Measurements from ENCODE around the gene COPG2.
"Not testable (repeated sequence)": the region's sequence is repeated elsewhere in the genome, so short reads cannot be mapped to it uniquely, and the experiment has no call there.

The COPG2 gene

GRCh38 chr7:130668258-130669084 is at the start of gene COPG2:
Gene COPG2 (minus strand): TSS chr7:130668748. CDS start chr7:130668668, 80 bp downstream.
- peak; percentile 49 for DNase-seq (ENCODE audit: low spot score)

- no peak for DNase-seq (ENCODE audit: low spot score)
Observed at GRCh38 chr7:130712416-130712815, 43.9 kb upstream of the COPG2 start.

GRCh38 chr7:130708766-130709165 is 40.2 kb upstream of the COPG2 start:
- no peak for DNase-seq (ENCODE audit: low spot score)

DNA sequence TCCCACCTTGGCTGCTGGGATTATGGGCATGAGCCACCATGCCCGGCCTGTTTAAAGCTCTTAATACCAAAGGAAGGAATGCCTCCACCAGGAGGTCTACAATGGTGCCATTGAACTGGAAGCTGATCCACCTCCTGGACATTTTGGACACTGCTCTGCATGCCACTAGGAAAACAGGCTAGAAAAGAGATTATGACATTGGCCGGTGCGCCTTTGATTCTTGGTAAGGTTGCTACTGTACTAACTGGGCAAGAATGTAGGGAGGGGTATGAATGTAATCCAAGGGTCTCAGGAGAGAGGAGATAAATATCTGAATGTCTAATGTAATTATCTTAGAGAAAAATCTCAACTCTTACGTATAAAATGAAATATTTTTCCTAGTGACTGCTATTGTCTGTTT is 39.5 kb upstream of the COPG2 start:
- DNase-seq (ENCODE audit: low spot score) = no peak

GRCh38 chr7:130703851-130704250 is 35.3 kb upstream of the COPG2 start:
- DNase-seq (ENCODE audit: low spot score) = no peak

DNA sequence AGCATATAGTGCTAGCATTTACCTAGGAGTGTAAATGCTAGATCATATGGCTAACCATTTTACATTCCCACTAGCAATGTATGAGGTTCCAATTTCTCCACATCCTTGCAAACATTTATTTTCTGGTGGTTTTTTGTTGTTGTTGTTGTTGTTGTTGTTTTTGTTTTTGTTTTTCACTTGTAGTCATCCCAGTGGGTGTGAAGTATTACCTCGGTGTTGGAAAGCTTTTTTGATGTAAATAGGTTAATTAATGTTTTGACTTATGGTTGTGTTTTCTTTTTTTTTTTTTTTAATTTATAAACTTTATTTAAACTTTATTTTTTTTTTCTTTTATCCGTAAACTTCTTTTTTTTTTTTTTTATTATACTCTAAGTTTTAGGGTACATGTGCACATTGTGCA is 33.1 kb upstream of the COPG2 start:
- DNase-seq (ENCODE audit: low spot score) = no peak

DNA sequence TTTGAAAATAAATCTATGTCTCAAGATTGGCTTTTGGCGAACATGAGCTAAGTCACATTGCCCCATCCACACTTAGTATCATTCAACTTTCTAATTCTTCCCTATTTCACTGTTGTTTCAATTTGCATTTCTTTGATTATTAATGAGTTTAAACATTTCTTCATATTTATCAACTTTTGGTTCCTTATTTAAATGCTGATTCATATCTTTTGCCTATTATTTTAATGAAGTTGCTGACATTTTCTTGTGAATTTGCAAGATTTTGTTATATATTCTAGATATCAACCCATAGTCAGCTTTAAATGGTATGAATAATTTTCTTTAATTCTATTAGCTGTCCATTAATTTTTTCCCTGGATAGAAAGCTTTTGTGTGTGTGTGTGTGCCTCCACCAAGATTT is 32.2 kb upstream of the COPG2 start:
- DNase-seq (ENCODE audit: low spot score) = no peak

DNA sequence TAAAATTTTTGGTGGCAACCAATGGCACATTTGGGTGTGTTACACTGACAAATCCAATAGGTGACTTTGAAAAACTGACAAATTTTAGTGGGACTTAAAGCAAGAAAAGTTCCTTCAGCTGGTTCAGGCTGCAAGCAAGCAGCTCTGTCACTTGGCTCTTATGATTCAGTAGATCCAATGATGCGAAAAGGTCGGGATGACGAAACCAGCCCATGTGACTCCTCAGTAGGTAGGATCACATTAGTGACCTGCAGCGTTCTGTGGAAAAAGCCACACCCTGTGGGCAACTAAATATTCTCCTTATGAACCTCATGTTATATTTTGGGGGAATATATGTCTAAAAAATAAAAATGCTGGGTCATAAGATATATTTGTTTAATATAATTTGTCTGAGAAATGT is 31.1 kb upstream of the COPG2 start:
- no peak for DNase-seq (ENCODE audit: low spot score)

GRCh38 chr7:130697820-130698219 is 29.3 kb upstream of the COPG2 start:
- no peak for DNase-seq (ENCODE audit: low spot score)

DNA sequence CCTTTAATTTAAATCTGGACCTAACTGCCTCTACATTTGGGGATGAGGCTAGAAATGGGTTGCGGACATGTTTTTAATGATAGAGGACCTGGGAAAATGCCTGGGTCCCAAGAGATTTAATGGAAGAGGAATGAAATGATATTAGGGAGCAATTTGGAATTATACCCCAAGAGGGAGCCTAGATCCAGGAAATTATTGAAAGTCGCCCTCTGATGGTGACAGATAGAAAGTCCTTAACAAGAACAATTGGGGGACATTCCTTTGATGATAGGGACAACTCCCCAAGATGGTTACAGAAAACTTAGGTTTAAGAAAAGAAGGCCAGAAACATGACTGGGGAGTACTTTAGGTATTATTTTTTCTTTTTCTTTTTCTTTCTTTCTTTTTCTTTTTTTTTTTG is 27.3 kb upstream of the COPG2 start:
- DNase-seq (ENCODE audit: low spot score) = no peak

GRCh38 chr7:130692396-130692795 is 23.8 kb upstream of the COPG2 start:
- not testable (repeated sequence) for DNase-seq (ENCODE audit: low spot score)

DNA sequence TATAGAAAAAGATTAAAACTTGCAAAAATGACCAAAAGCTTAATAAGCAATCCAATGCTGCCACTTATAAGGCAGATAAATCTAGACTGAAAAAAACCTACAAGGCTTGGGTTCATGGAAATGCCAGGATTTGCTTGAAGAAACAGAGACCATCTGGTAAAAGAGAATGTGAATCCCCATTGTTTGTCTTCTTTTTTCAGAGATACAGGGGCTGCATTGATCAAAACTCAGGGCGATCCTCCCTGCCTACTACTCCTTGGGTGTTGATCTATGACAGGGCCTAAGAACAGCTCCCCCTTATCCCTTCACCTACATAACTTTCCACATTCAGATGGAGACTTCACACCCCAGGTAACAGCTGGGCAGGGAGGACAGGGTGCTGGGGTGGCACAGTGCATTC is 21.1 kb upstream of the COPG2 start:
- DNase-seq (ENCODE audit: low spot score) = no peak

- no peak for DNase-seq (ENCODE audit: low spot score)
Observed at GRCh38 chr7:130683026-130683425, 14.5 kb upstream of the COPG2 start.

GRCh38 chr7:130674456-130674855 is 5.9 kb upstream of the COPG2 start:
- DNase-seq (ENCODE audit: low spot score) = no peak

GRCh38 chr7:130673066-130673465 is 4.5 kb upstream of the COPG2 start:
- no peak for DNase-seq (ENCODE audit: low spot score)

DNA sequence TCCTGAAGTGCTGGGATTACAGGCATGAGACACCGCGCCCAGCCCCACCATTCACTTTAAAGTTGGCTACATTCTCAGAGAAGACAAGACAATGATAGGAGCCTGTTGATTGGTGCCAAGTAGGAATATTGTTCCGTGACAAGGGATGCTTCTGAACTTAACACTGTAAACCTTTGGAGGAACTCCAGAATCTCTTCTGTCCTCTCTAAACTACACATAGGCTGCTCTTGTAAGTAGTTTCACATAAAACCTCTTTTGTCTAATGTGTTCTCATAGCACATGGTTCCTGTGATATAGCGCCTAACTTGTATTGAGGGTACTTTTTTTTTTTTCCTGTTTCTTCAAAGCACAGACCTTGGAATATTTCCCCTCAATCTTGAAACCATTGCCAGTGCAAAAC is 3.6 kb upstream of the COPG2 start:
- DNase-seq (ENCODE audit: low spot score) = no peak

DNA sequence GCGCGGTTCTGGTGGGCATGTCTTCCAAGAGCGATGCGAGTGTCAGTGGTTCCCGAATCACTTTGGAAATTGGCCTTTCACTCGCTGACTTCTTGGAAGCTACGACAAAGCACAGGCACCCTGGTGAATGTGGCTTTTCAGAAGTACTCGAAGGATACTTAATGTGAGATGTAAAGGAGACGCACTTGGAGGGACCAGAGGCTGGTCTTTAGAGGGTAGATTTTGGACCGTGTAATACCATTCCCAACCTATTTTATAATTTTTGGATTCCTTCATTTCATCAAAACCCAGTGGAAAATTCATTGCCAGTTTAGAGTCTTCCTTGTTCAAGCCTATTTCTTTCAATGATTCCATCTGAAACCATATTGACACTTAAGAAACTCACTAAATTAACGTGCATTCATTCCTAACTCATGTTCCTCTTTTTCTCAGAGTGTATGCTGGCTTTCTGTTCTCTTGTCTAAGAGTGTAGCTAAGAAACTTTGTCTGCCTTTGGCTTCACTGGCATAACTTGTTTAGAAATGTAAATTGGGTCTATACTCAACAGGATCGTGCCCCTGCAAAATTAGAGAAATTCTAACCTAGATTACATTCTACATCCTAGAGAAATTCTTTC is 645 bp upstream of the COPG2 start:
- no peak for DNase-seq (ENCODE audit: low spot score)

DNA sequence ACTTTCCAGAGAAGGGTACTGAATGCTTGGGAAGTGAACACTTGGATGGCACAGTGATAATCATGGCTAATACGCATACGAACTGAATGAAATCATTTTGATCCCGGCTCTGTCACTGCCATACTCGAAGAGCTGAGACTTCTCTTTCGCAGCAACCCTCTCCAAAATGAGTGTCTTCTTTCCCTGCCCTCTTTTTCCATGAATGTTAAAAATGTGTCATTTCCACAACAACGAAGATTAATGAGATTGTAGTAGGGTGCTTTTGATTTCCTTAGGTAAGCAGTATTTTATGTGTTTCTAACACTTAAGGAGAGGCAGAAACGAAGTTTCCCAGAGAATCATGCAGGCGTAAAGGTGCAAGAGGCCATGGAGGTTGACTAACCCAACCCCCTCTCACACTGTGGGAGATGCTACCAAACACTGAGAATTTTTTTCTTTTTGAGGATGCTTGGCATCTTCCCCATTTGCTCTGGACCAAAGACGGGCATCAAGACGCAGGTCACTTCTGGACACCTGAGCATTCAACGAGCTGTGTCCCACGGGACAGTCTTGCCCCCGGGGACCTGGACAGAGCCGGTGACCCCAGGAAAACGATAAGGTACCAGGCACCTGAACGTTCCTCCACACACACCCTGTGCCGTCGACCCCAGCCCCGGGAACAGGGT is 823 bp downstream of the COPG2 start:
- no peak for DNase-seq (ENCODE audit: low spot score)

DNA sequence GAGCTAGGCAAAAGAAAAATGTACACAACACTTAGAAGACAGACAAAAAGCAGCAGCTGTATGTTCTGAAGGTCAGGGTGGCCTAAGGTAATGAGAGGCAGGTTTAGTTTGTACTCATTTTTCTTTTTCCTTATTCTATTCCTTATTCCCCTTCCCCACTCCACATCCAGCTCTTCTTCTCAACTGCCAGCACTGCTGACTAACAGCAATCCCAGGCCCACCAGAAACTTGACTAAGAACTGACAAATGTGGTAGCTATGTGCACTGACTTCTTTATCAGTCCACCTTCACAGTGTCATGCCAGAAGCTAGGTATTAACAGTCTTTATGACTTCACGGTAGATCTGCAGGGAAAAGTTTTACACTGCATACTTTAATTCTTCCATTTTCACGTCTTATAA is 6.1 kb downstream of the COPG2 start:
- DNase-seq (ENCODE audit: low spot score) = no peak

DNA sequence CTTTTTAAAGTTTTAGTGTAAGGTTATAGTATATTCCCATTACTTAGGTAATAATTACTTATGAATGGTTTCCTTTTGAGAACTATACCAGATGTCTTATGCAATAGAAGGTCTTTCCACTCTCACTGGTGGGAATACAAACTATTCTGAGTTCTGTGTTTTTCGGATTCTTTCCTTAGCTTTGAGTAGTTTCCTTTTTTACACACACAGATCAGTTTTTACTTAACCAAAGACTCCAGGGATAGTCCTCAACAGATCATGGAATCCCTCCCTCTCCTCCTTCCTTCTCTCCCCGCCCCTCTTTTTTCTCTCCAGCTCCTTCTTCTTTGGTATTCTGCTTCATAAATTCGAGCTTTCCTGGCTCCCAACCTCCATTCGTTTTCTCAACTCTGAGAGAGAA is 13.3 kb downstream of the COPG2 start:
- DNase-seq (ENCODE audit: low spot score) = no peak

DNA sequence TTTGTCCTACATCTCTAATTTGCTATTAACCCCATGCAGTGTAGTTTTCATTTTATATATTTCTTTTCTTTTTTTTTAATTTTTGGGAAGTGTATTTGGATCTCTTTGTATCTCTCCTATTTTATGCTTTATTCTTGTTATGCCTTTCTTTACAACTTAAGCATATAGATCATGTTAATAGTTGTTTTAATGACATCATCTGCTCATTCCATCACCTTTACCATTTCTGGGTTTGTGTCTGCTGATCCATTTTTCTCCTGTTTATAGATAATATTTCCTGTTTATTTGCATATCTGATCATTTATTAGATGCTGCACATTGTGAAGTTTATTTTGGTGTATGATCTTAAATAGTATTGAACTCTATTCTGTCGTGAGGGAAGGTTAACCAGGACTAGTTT is 13.7 kb downstream of the COPG2 start:
- DNase-seq (ENCODE audit: low spot score) = no peak

- DNase-seq (ENCODE audit: low spot score) = no peak
Observed at GRCh38 chr7:130650611-130651120, 17.9 kb downstream of the COPG2 start.
